Embryonic facial prominence (tissue), 1 donor: Measurements from ENCODE around the gene MPPED1.

Source experiments
- DNase-seq: peaks from one replicate; pipeline ENCODE4 v3.0.0-alpha.2; 2016; ENCODE audit errors: extremely low spot score

The MPPED1 gene

DNA sequence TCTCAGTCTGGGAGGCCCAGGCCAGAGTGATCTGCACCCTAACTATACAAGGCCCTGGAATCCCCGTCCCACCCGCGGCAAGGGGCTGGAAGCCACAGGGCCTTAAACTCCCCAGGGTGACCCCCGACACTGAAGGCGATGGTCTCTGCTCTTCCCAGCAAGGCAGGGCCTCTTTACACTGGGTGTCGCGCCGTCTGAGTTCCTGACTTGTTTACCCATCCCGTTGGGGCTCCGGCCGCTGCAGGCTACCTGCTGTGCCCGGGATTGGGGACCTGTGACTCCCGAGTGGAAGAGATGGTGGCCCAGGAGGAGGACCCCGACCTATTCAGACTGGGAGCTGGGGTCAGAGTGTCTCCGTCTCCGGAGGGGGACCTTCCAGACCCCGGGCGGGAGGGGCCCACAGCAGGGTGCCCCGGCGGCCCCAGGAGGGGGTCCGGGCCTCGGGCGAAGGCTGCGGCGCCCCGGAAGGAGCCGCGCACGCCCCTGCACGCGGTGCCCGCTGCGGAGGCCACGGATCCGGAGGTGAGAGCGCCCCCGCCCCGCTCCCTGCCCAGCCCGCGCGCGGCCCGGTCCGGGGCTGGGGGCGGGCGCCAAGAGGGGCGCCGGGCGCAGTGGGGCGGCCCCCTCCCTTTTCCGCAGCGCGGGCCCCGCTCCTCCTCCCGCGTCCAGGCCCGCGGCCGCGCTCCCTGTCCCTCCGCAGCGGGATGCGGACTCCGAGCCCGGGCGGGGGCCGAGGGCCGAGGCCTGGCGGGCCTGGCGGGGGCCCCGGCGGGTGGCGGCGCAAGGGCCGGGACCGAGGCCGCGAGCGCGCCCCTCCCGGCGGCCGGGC, 560 bp upstream of the MPPED1 start:
- no peak for DNase-seq

DNA sequence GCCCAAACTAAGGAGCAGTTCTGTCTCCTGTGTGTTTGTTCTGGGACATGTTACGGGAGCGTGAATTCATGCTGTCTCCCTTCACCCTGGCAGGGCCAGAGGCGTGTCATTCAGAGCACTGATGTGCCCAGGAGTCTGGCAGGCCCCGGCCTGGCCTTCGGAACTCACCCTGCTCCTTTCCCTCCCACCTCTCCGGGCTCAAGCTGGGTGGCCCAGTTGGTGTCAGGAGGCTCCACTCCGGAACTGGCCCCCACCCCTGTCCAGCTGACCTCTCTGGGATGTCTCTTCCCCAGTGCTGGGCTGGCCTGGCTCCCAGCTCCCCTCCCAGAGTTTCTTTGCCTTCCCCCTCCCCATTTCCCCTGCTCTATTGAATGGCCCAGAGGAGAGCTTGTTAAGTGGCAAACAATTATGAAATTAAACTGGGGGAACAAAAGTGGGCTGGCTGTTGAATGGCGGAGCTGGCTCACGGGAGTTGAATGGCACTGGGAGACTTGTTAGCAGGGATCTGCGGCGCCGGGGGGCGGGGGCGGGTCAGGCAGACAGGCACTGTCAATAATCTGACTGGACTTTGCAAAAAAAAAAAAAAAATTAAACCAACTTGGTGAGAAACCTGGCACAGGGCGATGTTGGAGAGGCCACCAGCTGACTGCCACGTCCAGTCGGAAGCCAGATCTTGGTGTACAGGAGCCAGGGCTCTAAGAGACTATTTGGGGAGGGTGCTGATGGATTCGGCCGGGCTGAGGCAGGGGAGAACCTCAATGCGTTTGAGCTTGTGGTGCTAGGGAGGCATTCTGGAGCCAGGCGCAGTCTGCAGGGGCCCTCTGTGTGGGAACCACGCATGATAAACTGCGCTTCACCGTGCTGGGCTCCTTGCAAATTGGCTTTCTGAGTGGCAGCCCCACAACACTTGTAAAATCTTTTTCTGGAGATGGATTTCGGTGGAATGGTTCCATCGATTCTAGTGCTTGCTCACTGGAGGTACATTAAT, 1.3 kb downstream of the MPPED1 start:
- no peak for DNase-seq

DNA sequence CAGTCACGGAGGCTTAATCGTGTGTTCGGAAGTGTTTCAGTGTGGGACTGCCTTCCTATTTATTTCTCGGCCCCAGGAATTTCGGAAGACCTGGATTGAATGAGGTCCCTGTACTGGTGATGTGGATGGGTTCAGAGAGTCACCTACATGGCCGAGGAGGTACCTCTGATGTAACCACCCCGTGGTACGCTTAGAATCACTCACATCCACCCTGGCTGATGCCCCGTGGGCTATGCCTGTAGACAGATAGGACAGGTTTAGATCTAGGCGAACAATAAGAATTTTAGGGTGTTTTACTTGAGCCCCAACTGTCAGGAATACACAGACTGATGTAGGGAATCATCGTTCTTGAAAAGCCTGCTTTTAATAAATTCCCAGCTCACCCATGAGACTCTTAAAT, 2.0 kb downstream of the MPPED1 start:
- DNase-seq: no peak

DNA sequence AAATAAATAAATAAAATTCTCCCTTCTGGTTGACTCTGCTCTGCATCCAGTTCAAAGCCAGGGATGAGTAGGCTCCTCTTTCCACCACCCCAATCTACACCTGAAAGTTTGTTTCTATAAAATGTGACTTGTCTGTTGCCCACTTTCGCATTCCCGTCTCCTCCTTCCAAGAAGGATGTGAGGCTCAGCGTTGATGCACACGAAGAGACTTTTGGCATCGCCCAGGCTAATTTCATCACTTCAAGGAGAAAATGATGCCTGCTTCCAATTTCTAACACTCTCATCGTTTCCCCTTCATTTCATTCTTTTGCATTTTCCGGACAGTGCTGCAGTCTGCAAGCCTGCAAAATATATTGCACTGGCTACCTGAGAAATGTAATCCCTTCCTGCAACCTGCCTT, 3.9 kb downstream of the MPPED1 start:
- DNase-seq: no peak

DNA sequence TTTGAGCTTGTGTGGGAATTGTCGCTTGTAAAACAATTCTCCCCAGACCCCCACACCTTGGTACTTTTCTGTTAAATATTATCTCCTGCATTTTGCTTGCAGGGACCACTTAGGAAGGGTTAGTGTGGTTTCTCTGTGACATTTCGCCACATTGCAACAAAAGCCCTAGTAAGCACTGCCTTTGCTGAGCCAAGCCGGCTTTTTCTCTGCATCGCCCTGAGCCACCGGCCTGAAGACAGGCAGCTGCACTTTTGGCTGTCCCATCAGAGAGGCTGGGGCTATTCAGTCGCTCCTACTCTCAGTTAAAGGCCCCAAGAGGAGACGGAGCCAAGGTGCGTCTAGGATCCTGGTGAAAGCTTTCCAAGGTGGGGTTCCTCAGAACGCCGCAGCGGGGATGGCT, 5.7 kb downstream of the MPPED1 start:
- DNase-seq: no peak

DNA sequence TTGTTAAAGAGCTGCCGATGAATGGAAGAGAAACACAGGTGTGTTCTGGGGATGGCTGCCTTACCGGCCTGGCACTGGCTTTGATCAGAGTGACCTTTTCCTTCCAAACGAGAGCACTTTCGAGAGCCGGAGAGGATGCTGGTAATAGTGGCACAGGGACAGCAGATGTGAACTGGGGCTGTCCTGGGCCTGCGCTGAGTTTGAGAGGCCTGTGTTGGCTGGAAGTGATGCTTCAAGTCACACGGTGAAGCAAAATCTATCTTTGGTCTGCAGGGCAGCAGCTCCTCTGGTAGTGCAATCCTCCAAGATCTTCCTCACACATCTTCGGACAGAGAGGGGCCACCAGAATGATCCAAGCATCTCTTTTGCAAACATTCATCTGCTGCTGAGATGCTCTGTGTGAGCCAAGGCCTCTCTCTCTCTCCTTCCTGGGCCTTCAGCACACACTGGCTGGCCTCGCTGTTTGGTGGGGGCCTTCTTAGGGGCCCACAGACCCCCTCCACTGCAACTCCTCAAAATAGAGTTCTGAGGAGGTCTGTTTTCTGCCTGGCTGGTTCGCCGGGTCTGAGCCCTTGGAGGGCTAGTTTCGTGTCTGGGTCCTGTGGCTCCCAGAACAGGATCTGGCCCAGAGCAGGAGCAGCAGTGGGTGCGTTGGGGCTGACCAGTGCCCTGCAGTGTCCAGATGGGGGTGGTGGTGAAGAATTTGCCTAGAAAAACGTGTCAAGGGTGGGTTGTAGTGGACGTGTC, 6.4 kb downstream of the MPPED1 start:
- DNase-seq: no peak

DNA sequence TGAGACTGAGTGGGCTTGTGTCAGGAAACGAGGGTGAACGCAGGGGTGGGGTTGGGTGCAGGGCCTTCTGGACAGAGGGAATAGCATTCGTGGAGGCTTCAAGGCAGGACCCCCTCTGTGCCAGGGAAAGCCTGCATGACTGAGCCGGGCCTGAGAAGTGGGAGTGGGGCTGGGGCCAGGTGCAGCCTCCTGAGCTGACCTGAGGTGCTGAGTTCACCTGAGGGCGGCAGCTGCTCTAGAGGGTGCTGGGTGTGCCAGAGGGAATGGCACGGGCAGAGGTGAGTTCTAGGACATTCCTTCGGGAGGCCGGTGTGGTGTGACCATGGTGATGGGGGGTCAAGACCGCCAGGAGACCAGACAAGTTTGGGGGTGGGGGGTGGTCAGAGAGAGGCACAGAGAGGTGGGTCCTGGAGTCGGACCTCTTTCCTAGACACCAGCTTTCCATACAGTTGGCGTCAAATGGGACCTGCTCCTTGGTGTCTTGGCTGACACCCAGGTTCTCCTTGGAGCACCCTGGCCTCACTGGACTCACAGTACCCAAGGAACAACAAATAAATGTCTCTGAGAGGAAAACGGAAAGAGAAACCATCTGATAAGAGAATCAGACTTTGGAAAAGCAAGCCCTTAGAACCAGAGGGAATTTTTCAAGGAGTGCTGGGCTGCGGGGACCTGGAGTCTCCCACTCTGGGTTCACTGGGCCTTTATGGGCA, 7.7 kb downstream of the MPPED1 start:
- DNase-seq: no peak

DNA sequence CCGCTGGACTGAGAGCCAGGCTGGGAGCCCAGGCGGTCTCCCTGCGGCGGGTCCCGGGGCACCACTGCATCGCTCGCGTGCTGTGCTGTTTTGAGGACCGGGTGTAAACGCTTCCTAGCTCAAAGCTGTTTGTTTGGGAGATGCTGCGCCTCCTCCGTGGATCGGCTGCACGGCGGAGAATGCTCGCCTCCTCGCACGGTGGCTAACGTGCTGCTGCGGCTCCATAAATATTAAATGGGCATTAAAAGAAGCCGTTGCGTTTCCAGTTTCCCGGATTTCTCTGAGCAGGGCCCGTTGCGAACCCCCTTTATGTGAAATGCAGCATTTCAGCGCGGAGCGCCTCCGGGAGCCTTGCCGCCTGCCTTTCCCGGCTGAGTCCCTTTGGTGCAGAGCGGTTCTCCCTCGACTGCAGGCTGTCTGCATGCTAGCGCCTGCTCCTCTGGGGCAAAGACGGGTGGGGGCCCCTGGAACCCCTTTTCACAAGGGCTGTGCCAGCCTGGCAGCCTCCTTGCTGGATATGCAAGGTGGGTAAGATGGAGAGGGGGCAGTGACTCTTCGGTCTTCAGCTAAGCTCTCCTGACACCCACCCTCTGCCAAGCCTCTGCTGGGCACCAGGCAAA, 9.3 kb downstream of the MPPED1 start:
- DNase-seq: no peak

DNA sequence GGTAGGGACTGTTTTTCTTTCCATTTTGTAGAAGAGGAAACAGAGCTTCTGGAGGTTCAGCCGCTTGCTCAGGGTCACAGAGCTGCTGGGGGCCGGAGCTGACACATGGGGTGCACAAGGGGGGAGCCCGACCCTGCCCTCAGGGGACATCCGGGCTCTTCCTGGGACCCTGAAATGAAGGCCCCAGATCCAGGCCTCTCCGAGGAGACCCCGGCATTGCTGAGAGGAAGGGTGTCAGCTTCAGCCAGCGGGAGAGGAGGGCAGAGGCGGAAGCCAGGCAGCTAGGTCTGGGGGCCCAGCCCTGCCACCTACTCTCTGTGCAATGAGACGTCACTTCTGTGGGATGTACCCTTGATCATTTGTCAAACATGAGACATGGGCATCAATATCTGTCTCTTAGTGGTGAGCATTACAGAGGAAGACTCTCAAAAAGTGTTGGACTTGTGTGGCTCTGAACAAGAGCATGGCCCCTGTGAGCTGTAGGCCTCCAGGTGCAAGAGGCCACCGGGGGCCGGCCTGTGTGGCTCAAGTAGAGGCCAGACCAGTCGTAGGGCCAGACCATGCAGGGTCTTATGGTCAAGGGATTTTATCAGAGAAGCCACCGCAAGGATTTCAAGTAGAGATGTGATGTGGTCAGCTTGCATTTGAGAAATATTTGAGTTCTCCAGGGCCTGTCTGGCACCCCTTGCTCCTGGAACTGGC, 10.3 kb downstream of the MPPED1 start:
- no peak for DNase-seq

DNA sequence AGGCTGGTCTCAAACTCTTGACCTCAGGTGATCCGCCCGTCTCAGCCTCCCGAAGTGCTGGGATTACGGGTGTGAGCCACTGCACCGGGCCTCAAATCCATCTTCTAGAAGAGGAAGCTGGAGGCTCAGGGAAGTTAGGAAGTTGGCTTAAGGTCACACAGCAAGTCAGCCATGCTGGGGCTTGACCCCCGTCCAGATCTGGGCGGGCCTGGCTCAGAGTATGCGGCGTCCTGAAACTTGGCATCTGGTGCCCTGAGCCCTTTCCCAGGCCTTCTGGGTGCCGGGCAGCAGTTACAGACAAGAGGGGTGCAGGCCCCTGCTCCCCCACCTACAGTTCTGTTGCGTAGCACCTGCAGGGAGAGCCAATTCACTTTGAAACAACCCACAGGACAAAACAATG, 11.2 kb downstream of the MPPED1 start:
- DNase-seq: no peak

DNA sequence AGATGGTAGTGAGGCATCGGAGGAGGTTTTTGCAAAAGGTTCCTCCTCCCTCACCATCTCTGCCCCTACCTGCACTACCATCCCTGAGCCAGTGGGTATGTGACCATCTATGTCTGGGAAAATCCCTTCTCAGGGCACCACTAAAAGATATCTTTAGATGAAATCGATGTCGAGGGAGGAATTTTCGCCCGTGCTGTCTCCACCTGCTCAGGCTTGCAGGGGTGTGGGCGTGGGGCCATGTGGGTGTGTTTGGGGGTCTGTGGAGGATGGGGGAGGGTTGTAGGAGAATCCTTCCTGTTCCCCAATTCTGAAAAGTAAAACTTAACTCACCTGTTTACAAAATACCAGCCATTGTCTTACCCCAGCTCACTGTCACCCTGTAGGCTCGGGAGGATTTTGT, 12.4 kb downstream of the MPPED1 start:
- no peak for DNase-seq

DNA sequence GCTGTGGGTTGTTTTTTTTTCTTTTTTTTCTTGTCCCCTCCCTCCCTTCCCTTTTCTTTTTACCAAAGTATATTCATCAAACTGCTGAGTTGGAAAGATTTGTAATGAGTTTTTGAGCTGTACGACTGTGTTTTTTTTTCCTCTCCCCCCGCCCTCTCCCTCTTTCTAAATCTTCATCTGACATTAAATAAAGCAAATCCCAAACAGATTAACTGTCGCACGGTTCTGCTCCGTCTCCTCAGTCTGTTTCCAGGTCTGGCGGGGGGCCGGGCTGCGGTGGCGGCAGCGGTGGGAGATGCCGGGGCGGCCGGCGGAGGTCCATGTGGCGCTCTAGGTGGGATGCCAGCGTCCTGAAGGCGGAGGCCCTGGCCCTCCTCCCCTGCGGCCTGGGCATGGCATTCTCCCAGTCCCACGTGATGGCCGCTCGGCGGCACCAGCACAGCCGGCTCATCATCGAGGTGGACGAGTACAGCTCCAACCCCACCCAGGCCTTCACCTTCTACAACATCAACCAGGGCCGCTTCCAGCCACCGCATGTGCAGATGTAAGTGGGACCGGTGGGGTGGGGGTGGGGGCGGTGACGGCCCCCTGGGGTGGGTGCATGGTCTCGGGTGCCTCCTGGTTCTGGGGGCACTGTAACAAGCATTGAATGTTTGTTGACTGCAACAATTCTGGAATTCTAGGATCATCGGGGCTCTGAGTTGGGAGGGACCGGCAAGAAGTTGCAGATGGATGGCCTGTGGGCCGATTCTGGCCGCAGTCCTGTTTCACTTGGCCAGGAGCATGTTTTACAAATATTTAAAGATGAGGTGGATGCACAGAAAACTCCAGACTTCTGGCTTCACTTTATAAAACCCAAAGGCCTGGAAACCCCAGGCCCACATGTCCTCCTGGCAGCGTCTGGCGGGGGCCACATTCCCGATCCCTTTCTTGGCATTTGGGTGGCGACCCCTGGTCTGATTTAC, 13.1 kb downstream of the MPPED1 start:
- no peak for DNase-seq

DNA sequence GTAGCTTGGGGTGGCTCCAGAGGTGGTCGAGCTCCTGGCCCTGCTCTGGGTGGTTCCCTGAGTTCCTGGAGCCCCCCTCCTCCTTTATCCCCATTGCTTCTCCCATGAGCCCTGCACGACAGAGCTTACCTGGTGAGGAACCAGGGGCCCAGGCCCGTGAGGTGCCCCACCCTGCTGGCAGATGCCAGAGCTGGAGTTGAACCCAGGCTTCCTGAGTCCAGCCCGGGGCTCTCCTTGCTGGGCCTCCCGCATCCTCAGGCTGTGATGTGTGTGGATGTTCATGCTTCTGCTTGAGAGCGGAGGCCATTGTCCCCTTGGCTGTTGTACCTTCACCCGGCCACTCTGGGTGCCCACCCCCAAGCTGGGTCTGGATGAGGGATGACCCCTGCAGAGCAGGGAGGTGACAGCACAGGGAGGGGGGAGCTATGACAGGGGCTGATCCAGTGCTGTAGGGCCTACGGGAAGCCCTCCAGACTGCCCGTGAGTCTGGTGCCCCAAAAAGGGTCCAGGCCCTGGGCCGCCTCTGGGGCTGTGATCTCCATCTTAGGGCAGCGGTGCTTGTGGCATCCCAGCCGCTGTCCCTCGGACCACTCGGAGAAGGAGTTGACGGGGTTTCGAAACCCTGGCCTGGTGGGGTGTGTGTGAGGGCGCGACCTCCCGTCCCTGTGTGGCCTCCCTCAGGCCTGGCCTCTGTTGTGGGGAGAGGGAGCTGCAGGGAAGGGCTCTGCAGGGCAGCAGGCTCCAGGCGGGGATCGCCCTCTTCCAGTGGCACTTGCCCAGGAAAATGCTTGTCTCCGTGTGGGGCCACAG, 14.4 kb downstream of the MPPED1 start:
- DNase-seq: no peak

DNA sequence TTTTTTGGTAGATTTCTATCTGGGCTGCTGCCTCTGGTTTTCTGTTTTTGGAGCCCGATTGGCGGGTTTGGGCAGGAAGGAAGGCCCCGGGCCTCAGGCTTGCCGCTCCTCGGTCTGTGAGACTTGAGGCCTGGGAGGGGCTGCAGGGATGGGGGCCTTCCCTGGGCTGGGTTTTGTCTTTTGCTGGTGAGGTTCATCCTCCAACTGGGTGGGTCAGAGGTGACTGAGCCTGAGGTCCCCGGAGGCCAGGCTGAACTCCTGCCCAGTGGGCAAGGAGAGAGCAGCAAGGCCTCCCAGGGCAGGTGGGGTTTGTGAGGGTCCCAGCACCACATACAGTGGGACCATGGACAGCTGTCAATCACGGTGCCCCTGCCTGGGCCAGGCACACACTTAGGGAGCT, 15.0 kb downstream of the MPPED1 start:
- DNase-seq: no peak

DNA sequence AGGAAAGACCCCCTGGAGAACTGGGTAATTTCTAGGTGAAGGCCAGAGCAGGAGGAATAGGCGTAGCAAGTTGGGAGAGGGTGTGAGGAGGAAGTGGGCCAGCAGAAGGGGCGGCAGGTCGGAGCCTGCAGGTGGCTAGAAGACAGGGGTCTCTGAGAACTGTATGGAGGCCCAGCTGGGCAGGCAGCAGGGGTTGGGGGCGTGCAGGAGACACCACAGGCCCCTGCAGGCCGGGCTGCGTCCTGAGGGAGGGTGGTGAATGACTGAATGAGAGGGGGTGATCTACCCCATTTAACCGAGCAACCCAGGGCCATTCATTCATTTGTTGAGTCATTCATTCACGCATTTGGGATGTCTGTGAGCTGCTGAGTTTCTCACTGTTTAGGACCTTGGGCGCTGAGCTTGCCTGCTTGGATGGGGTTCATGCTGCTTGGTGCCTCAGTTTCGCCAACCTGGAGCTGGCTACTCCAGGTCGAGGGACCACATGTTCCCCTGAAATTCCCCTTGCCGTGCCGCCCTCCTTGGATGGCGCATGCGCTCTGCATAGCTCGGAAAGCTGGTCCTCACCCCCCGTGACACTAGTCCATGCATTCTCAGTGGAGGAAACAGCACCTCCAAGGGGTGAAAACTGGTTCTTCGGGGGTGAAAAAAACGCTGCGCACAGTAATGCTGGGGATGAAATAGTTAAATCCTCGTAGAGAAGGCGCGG, 15.6 kb downstream of the MPPED1 start:
- no peak for DNase-seq

DNA sequence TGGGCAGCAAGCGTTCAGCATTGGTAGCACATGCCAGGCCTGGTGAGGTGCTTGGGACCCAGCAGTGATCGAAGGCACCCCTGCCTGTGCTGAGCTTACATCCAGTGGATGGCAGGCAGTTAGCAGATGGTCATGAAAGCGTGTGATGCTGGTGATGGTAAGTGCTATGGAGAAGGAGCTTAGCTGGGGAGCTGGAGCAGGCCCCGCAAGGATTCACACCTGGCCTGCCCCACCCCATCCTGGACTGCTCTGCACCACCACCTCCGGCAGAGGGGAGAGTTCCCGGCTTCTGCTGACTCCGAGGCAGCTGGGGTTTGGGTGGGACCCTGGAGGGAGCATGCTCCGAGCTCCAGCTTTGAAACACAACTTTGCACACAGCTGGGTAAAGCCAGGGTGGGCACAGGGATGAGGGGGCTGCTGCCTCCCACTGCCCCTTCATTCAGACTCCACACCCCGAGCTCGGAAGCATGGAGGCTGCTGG, 16.2 kb downstream of the MPPED1 start:
- no peak for DNase-seq

DNA sequence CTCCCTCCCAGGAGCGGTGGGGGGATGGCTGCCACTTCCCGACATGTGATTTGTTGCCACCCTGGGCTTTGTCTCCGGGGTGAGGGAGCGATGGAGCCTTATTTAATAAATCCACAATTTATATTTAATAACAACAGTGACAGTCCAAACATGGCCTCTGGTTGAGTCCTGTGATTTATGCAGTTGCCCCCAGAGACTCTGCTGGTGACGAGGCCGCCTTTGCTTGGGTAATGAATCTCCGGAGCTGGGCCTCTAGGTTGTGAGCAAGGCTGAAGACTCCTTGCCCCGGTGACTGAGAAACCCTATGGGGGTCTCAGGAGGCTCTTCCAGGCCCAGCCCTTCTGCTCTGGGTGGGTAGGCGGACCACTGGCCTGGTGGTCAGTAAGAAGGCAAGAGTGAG, 16.7 kb downstream of the MPPED1 start:
- no peak for DNase-seq

DNA sequence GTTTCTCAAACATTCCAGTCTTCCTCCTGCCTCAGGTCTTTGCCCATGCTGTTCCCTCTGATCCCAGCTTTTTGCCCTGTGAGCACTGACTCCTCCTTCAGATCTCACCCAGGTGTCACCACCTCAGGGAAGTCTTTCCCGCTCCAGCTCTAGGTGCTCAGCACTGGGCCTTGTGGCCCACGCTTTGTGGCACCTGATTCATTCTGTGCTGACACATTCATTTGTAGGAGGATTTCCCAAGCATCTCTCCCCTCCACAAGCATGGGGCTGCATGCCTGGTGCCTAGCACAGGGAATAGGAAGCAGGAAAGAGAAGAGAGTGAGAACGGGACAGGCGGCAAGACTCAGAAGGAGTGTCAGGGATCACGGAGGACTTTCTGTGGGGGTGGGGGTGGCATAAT, 17.6 kb downstream of the MPPED1 start:
- no peak for DNase-seq
